Mesendoderm (in vitro differentiated cells): Measurements from ENCODE around the gene OPCML.

ENCODE experiments used
- DNase-seq: peaks from one replicate; pipeline ENCODE4 v3.0.0; 2013
- H2AK5ac ChIP-seq: 2 replicates; pipeline ENCODE4 v1.6.1; 2013; ENCODE audit warnings: low read length, inconsistent platforms
- H2BK120ac ChIP-seq: 2 replicates; pipeline ENCODE4 v1.6.1; 2013; ENCODE audit warnings: low read depth, mild to moderate bottlenecking, low read length, moderate library complexity, mixed read lengths
- H2BK15ac ChIP-seq: replicated peaks from 2 replicates; pipeline ENCODE4 v1.6.1; 2013; ENCODE audit warnings: low read depth, mild to moderate bottlenecking, moderate library complexity
- H2BK5ac ChIP-seq: 2 replicates; pipeline ENCODE4 v1.6.1; 2013; ENCODE audit warnings: low read length, inconsistent platforms
- H3K18ac ChIP-seq: 2 replicates; pipeline ENCODE4 v1.6.1; 2013; ENCODE audit warnings: mild to moderate bottlenecking, low read length, mixed read lengths
- H3K23ac ChIP-seq: one replicate; pipeline ENCODE4 v1.6.1; 2013; ENCODE audit warnings: low read length
- H3K27ac ChIP-seq: 2 replicates; pipeline ENCODE4 v1.5.1; 2013; ENCODE audit warnings: low read depth, mild to moderate bottlenecking, inconsistent platforms, low read length, moderate library complexity
- H3K27me3 ChIP-seq: 2 replicates; pipeline ENCODE4 v1.6.1; 2013; ENCODE audit warnings: low read length, control low read depth, mild to moderate bottlenecking, inconsistent platforms; ENCODE audit not compliant: insufficient read depth, poor library complexity
- H3K36me3 ChIP-seq: 2 replicates; pipeline ENCODE4 v1.6.1; 2013; ENCODE audit warnings: low read length, inconsistent platforms; ENCODE audit not compliant: control insufficient read depth, insufficient read depth
- H3K4ac ChIP-seq: one replicate; pipeline ENCODE4 v1.6.1; 2013; ENCODE audit warnings: low read depth, mild to moderate bottlenecking, low read length, moderate library complexity
- H3K4me1 ChIP-seq: 2 replicates; pipeline ENCODE4 v1.6.1; 2013; ENCODE audit warnings: low read depth, low read length, inconsistent platforms; ENCODE audit not compliant: control insufficient read depth
- H3K4me2 ChIP-seq: 2 replicates; pipeline ENCODE4 v1.6.1; 2013; ENCODE audit warnings: low read length
- H3K4me3 ChIP-seq: 2 replicates; pipeline ENCODE4 v1.5.1; 2013; ENCODE audit warnings: mild to moderate bottlenecking, low read length
- H3K56ac ChIP-seq: one replicate; pipeline ENCODE4 v1.6.1; 2013; ENCODE audit warnings: low read length
- H3K79me1 ChIP-seq: 2 replicates; pipeline ENCODE4 v1.6.1; 2013; ENCODE audit warnings: low read length, inconsistent platforms
- H3K79me2 ChIP-seq: 2 replicates; pipeline ENCODE4 v1.6.1; 2013; ENCODE audit warnings: mild to moderate bottlenecking, low read length; ENCODE audit not compliant: control insufficient read depth, insufficient read depth
- H3K9ac ChIP-seq: 2 replicates; pipeline ENCODE4 v1.6.1; 2013; ENCODE audit warnings: low read length, inconsistent platforms
- H4K5ac ChIP-seq: one replicate; pipeline ENCODE4 v1.6.1; 2013; ENCODE audit warnings: low read length
- H4K8ac ChIP-seq: one replicate; pipeline ENCODE4 v1.6.1; 2013; ENCODE audit warnings: low read depth, mild to moderate bottlenecking, control low read depth, low read length, moderate library complexity
- WGBS: extraction: QIAGEN DNeasy Blood & Tissue Kit; methylation state at CpG from one replicate; pipeline ENCODE4 v1.1.7; 2013; ENCODE audit warnings: low lambda C conversion rate, missing lambda C conversion rate; ENCODE audit not compliant: insufficient coverage; ENCODE audit errors: extremely low coverage; 5-methylcytosine and 5-hydroxymethylcytosine counted together

OPCML gene

GRCh38 chr11:133547808-133548494 lies 15.7 kb upstream of the OPCML start:
- Histone ChIP-seq H3K4me2 (no peak overlapping the region), H3K56ac (no peak overlapping the region), H4K5ac (no peak overlapping the region), H2BK15ac (no peak overlapping the region), H3K23ac (no peak overlapping the region), H3K79me2 (no peaks in the 10 kb centered on the region), H4K8ac (no peak overlapping the region), H2BK120ac (no peak overlapping the region), H3K27ac (no peak overlapping the region), H3K4me3 (no peak overlapping the region), H3K27me3 (no peaks in the 10 kb centered on the region), H3K79me1 (no peaks in the 10 kb centered on the region), H3K36me3 (no peaks in the 10 kb centered on the region), H2BK5ac (no peak overlapping the region), H3K18ac (no peak overlapping the region), H3K9ac (no peak overlapping the region), H3K4me1 (no peaks in the 10 kb centered on the region), H3K4ac (no peak overlapping the region), H2AK5ac (no peak overlapping the region)
- no CpG with 5 or more reads among the region's 12 CpGs for WGBS
- DNase-seq, result no peak

- no peak overlapping the region for H3K23ac ChIP-seq
- no peak overlapping the region for H3K9ac ChIP-seq
- no peak overlapping the region for H3K18ac ChIP-seq
- no peak overlapping the region for H2BK15ac ChIP-seq
- no peak overlapping the region for H3K4ac ChIP-seq
- H3K27ac ChIP-seq, result no peak overlapping the region
- H3K79me2 ChIP-seq, result no peaks in the 10 kb centered on the region
- no peak overlapping the region for H2BK5ac ChIP-seq
- no peaks in the 10 kb centered on the region for H3K27me3 ChIP-seq
- no peak overlapping the region for H3K4me2 ChIP-seq
- H4K8ac ChIP-seq, result no peak overlapping the region
- H2BK120ac ChIP-seq, result no peak overlapping the region
- WGBS, result no CpG with 5 or more reads among the region's 8 CpGs
- H3K4me3 ChIP-seq, result no peak overlapping the region
- H3K36me3 ChIP-seq, result no peaks in the 10 kb centered on the region
- H3K79me1 ChIP-seq, result no peaks in the 10 kb centered on the region
- DNase-seq, result peak; percentile 28
- no peak overlapping the region for H4K5ac ChIP-seq
- H2AK5ac ChIP-seq, result no peak overlapping the region
- peaks cover 8% of the 10 kb centered on the region for H3K4me1 ChIP-seq
- H3K56ac ChIP-seq, result no peak overlapping the region
Observed at GRCh38 chr11:133545199-133545803, 13.0 kb upstream of the OPCML start.

GRCh38 chr11:133541720-133542095 lies 9.4 kb upstream of the OPCML start:
- H3K4me2 ChIP-seq, result no peak overlapping the region
- no peak for DNase-seq
- H4K5ac ChIP-seq, result peak overlapping the region; percentile 7
- H3K79me1 ChIP-seq, result no peaks in the 10 kb centered on the region
- H2BK120ac ChIP-seq, result no peak overlapping the region
- H3K79me2 ChIP-seq, result no peaks in the 10 kb centered on the region
- no peaks in the 10 kb centered on the region for H3K27me3 ChIP-seq
- peak overlapping the region; percentile 82 for H2BK5ac ChIP-seq
- no peak overlapping the region for H3K4me3 ChIP-seq
- peak overlapping the region; percentile 72 for H3K23ac ChIP-seq
- no peak overlapping the region for H2BK15ac ChIP-seq
- no CpG with 5 or more reads among the region's 7 CpGs for WGBS
- peaks cover 8% of the 10 kb centered on the region for H3K4me1 ChIP-seq
- peak overlapping the region; percentile 43 for H3K9ac ChIP-seq
- no peak overlapping the region for H2AK5ac ChIP-seq
- H3K36me3 ChIP-seq, result no peaks in the 10 kb centered on the region
- H4K8ac ChIP-seq, result no peak overlapping the region
- H3K18ac ChIP-seq, result peak overlapping the region; percentile 3
- H3K4ac ChIP-seq, result no peak overlapping the region
- H3K56ac ChIP-seq, result peak overlapping the region; percentile 86
- peak overlapping the region; percentile 5 for H3K27ac ChIP-seq

GRCh38 chr11:133541021-133541719 lies 8.9 kb upstream of the OPCML start:
- H3K4me3 ChIP-seq, result no peak overlapping the region
- no peak overlapping the region for H2BK120ac ChIP-seq
- no peaks in the 10 kb centered on the region for H3K79me2 ChIP-seq
- H3K27me3 ChIP-seq, result no peaks in the 10 kb centered on the region
- H2BK15ac ChIP-seq, result no peak overlapping the region
- no peak overlapping the region for H2AK5ac ChIP-seq
- no peaks in the 10 kb centered on the region for H3K79me1 ChIP-seq
- no peak overlapping the region for H3K4me2 ChIP-seq
- no peak overlapping the region for H3K9ac ChIP-seq
- no peak overlapping the region for H3K18ac ChIP-seq
- peak overlapping the region; percentile 86 for H3K56ac ChIP-seq
- DNase-seq, result peak; percentile 92
- H2BK5ac ChIP-seq, result peak overlapping the region; percentile 82
- peak overlapping the region; percentile 5 for H3K27ac ChIP-seq
- no peaks in the 10 kb centered on the region for H3K36me3 ChIP-seq
- H4K8ac ChIP-seq, result no peak overlapping the region
- no CpG with 5 or more reads among the region's 10 CpGs for WGBS
- H3K4ac ChIP-seq, result no peak overlapping the region
- peaks cover 8% of the 10 kb centered on the region for H3K4me1 ChIP-seq
- H3K23ac ChIP-seq, result no peak overlapping the region
- H4K5ac ChIP-seq, result no peak overlapping the region

GRCh38 chr11:133536198-133536597 lies 3.9 kb upstream of the OPCML start:
- Histone ChIP-seq H4K5ac (no peak overlapping the region), H4K8ac (no peak overlapping the region), H3K4me1 (peaks cover 2% of the 10 kb centered on the region), H3K4me3 (no peak overlapping the region), H2BK15ac (no peak overlapping the region), H3K4me2 (no peak overlapping the region), H3K9ac (no peak overlapping the region), H3K79me1 (no peaks in the 10 kb centered on the region), H2BK120ac (no peak overlapping the region), H3K23ac (no peak overlapping the region), H3K18ac (no peak overlapping the region), H3K79me2 (no peaks in the 10 kb centered on the region), H3K27me3 (no peaks in the 10 kb centered on the region), H3K27ac (no peak overlapping the region), H2BK5ac (no peak overlapping the region), H3K36me3 (no peaks in the 10 kb centered on the region), H3K56ac (no peak overlapping the region), H3K4ac (no peak overlapping the region), H2AK5ac (no peak overlapping the region)
- no peak for DNase-seq
- no CpG with 5 or more reads among the region's 1 CpG for WGBS
